Fibroblast of mammary gland (primary cell): Measurements from ENCODE around the gene METTL14.
"Not testable (repeated sequence)": the region's sequence is repeated elsewhere in the genome, so short reads cannot be mapped to it uniquely, and the experiment has no call there.

ENCODE experiments used
- DNase-seq: peaks from one replicate; pipeline ENCODE4 v3.0.0-alpha.2; 2010; ENCODE audit warnings: low read depth
- H3K4me3 ChIP-seq: 2 replicates; pipeline ENCODE4 v1.5.1; 2011; ENCODE audit warnings: low read depth, mild to moderate bottlenecking, low read length, moderate library complexity; ENCODE audit not compliant: control insufficient read depth
- TF ChIP-seq, protein P1 (sequence below): conservative IDR thresholded peaks from 2 replicates; pipeline ENCODE4 v1.5.1; 2011; ENCODE audit warnings: low read depth, low read length, inconsistent platforms; ENCODE audit not compliant: control insufficient read depth, insufficient read depth

METTL14 gene

DNA sequence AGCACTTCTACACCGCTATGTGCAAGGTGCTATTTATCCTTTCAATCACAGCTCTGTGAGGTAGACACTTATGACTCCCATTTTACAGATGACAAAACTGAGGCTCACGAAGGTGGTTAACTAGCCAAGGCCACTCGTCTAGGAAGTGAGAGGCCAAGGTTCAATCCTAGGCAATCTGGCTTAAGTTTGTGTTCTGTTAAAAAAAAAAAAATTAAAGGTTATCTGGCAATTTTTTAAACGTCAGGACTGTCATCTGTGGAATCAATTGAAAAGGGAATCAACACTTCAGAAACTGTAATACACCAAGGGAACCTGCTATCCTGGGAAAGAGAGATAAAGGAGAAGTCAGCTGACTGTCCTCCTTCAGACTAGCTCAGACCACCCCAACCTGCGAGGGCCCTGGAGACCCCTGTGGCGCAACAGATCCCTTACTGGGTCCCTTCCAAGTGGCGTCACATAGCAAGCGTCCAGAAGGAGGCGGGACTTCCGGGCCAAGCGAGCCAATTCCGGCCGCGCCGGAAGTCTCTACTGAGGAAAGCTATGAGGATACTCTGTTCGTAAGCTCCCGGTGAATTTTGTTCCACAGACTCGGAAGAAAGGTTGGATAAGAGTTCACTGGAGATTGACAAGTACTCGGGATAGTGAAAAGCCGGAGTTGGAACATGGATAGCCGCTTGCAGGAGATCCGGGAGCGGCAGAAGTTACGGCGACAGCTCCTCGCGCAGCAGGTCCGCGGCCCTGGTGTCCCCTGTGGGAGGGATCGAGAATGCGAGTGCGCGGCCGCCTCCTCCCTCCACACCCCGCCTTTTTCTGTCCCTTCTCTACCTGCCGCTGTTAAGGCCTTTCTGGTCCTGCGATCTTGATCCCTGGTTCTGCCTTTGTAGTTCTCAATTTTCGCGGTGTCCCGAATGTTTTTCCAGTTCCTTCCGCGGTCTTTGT, at the start of gene METTL14:
TSS of gene METTL14 (plus strand) at position 520 of the 939 bp plus-strand sequence. CDS start at position 663, 143 bp downstream.
- peak; percentile 87 for DNase-seq
- TF ChIP-seq, protein P1, sequence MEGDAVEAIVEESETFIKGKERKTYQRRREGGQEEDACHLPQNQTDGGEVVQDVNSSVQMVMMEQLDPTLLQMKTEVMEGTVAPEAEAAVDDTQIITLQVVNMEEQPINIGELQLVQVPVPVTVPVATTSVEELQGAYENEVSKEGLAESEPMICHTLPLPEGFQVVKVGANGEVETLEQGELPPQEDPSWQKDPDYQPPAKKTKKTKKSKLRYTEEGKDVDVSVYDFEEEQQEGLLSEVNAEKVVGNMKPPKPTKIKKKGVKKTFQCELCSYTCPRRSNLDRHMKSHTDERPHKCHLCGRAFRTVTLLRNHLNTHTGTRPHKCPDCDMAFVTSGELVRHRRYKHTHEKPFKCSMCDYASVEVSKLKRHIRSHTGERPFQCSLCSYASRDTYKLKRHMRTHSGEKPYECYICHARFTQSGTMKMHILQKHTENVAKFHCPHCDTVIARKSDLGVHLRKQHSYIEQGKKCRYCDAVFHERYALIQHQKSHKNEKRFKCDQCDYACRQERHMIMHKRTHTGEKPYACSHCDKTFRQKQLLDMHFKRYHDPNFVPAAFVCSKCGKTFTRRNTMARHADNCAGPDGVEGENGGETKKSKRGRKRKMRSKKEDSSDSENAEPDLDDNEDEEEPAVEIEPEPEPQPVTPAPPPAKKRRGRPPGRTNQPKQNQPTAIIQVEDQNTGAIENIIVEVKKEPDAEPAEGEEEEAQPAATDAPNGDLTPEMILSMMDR: no peak
- H3K4me3 ChIP-seq: peak within 1 kb of the TSS; percentile 92

DNA sequence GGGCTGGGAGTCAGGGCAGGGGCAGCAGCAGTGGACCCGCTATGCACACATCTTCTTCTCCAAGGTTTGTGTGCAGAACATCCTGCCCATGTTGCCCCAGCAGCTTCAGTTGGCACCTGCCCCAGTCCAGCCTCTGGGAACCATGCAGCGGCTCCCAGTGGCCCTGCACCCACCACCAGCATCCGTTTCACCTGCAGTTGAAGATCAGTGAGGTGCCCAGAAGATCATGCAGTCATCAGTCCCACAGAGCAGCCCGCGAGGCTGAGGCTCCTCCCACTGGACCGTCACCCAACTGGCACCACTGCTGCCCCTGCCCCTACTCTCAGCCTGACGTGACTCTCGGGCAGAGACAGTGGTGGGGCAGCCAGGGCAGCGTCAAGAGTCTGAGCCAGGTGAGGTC, 49.1 kb upstream of the METTL14 start:
- DNase-seq, H3K4me3 ChIP-seq: not testable (repeated sequence)

DNA sequence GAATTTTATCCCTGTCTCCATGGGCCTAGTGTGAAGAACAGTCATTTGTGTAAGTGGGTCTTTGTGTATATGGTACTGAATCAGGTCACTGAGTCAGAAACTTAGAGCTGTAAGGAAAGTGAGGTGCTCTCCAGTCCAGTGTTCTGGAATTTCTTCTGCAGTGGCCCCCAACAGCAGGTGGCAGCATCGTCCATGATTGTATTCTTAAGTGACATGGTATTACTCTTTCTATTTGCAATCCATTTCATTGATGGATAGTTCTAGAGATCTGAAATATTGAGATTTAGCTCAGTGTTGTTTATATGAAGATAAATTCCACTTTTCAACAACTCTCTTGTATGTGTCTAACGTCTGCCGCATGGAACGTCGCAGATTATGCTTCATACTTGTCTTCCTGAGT, 20.5 kb upstream of the METTL14 start:
- not testable (repeated sequence) for H3K4me3 ChIP-seq
- TF ChIP-seq, protein P1: peak; percentile 31
- peak; percentile 27 for DNase-seq

DNA sequence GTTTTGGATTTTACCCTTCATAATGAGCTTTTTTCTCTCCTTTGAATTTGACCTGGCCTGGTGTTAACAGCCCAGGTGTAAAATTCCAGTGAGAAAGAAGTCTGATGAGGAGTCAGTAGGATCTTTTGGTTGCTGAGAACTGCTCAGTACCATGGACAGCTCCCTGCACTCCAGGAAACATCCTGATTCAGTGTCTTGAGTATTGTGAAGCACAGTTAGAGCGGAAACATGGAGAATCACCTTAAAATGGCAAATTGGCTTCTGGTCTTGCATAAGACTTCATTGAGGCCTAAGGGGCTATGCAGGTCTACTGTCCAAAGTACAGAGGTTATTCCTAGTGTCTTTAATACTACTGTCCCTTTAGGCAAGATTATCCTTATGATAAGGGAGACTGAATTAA, 16.0 kb upstream of the METTL14 start:
- DNase-seq: peak; percentile 76
- not testable (repeated sequence) for H3K4me3 ChIP-seq

DNA sequence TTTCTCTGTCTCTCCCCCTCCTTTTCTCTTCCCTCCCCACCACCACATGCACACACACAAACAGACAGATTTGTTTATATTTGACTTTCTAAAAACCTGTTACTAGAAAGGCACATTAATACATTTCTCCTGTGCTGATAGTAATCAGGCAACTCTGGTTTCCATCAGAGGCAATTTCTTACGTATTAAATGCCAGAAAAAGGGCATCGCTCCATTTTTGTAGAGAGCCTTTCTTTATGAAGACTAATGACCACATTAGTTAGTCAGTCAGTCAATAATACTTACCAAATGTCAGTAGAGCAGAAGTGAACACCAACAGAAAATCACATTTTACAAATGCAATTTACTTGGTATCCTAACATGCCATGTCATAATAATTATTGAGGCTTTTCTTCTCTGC, 14.2 kb upstream of the METTL14 start:
- H3K4me3 ChIP-seq, DNase-seq: not testable (repeated sequence)

DNA sequence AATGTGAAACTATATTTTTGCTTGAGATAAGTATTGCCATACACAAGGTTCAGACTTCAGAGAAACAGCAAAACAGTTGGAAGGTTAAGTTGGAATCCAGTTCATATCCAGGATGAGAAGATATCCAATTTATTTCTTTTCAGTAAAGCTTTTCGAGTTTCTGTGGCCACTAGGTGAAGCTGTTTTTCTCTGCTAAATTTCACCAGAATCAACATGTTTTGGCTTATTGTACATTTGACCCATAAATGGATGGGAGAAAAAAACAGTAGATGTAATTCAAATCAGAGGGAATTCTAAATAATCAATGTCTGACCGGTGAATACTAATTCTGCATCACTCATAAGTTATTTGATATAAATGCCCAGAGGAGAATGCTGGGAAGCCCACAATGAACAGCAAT, 9.1 kb upstream of the METTL14 start:
- no peak for DNase-seq
- no peak overlapping the region for H3K4me3 ChIP-seq
- TF ChIP-seq, protein P1: peak; percentile 25

DNA sequence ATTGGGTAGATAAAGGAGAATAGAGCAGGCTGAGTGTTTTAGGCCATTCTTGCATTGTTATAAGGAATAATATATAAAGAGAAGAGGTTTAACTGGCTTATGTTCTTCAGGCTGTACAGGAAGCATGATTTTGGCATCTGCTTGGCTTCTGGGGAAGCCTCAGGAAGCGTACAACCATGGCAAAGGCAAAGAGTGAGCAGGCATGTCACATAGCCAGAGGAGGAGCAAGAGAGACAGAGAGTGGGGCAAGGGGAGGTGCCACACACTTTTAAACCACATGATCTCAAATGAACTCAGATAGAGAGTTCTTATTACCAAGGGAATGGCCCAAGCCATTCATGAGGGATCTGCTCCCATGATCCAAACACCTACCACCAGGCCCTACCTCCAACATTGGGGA, 4.4 kb upstream of the METTL14 start:
- TF ChIP-seq, protein P1: no peak
- H3K4me3 ChIP-seq: no peak overlapping the region
- no peak for DNase-seq

DNA sequence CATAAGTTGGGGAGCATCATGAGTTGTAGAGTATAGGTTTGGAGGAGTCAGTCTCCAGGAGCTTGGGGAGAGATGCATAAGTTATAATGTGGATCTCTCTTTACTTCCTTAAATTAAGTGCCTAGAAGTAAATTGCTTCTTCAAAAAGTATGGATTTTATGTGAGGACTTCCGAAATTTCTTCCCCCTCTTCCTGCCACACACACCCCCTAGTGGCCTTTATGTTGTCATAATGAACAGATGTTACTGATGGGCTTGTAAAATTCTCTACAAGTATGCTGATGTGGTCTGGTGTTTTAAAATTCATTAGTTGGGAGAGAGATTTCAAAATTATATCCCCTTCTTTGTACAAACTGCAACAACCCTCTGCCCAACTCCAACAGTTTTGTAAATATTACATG, 2.3 kb upstream of the METTL14 start:
- peak; percentile 47 for DNase-seq
- H3K4me3 ChIP-seq: no peak overlapping the region
- TF ChIP-seq, protein P1: peak; percentile 64
